Mesenteric fat pad (tissue), 1 donor: ENCODE measurements around the gene SKI. TPM values are rescaled to one million over a fixed set of nuclear protein-coding genes. Genes with fewer than 3 reads are reported as not detected.
"Not testable (repeated sequence)": the region's sequence is repeated elsewhere in the genome, so short reads cannot be mapped to it uniquely, and the experiment has no call there.

Experiments used
- DNase-seq: peaks from one replicate; pipeline ENCODE4 v3.0.0-alpha.2; 2020; ENCODE audit warnings: low spot score
- total RNA-seq: library from RNA; stranded (reverse); fragmentation: NEBNext Ultra II Directional; extraction: Animal tissue kit (Norgen Biotek cat#: 25700); gene quantifications from one replicate; pipeline ENCODE4 v1.2.1, GENCODE V29; 2021
- donor health status: DM: yes; HTN: yes; CAD: no.

SKI gene
- total RNA-seq, 1 donor from 2014 or later = 101 TPM

GRCh38 chr1:2290595-2291510, 62.7 kb downstream of the SKI start:
- DNase-seq = no peak

GRCh38 chr1:2291577-2291976, 63.5 kb downstream of the SKI start:
- DNase-seq = no peak

- DNase-seq = no peak
Measured at GRCh38 chr1:2292725-2293450, 64.8 kb downstream of the SKI start.

DNA sequence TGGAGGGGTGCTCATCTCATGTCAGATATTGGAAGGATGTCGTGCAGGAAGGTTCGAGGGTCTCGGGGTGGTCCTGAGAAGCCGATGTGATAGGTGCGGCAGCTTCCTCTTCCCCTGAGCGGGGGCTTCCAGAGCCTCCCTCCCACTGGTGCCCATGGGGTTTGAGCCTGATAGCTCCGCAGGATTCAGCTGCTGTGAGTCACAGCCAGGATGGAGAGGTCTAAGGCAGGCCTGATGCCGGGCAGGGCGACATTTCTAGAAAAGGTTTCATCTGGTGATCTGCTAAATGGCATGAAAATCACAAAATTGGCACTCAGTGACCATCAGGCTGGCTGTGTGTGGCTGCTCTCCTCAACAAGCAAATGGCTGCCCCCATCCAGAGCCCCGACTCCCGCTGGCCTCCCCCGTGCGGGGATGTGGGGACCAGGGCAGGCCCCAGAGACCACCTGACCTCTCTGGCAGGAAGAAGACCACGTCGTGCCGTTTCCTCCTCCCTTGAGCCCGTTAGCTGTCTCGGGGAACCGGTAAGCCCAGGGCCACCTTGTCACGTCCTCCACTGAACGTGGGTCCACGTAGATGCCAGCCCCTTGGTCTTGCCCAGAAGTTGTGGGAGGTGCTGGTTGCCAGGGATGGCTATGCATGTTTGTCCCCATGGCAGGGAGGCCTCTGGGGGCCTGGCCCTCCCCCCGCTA, 66.1 kb downstream of the SKI start:
- DNase-seq = no peak

DNA sequence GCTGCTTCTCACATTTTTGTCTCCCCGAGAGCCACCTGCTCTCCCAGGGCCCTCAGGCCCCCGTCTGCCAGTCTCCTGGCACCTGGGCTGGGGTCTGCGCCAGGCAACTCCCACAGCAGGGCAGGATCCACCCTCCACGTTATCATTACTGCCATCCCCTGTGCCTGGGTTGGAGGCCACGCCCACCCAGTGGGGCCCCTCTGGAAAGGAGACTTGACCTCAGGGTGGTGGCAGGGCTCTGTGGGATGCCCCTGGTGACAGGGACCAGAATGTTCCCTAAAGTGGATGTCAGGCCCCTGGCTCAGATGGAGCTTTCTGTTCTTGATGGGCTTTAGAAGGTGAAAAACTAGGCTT, 66.6 kb downstream of the SKI start:
- DNase-seq = no peak

GRCh38 chr1:2295526-2295925, 67.4 kb downstream of the SKI start:
- DNase-seq = no peak

DNA sequence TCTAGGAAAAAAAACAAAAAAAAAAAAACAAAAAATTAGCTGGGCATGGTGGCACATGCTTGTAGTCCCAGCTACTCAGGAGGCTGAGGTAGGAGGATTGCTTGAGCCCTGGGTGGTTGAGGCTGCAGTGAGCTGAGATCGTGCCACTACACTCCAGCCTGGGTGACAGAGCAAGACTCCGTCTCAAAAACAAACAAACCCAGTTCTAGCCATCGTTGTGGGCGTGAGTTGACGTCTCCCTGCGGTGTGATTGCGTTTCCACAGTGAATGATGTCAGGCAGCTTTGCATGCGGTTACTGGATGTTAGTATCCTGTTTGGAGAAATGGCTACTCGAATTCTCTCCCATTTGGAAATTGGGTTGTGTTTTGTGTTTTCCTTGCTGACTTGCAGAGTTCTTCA, 68.1 kb downstream of the SKI start:
- DNase-seq = not testable (repeated sequence)

DNA sequence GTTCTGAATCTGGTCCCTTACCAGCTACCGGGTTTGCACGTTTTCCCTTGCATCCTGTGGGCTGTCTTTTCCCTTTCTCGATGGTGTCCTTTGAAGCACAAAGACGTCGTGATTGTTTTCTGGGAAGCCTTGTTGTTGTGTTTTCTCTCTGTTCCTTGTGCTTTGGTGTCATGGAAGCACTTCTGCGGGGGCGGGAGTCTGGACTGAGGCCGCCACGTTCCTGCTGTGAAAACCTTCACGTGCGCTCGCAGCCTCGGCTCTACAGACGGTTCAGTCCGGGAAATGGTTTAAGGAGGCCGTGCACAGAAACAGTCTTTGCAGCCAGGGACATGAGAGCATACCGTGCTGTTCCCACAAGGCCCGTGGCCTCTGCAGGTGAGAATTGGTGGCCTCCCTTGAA, 68.5 kb downstream of the SKI start:
- no peak for DNase-seq

- no peak for DNase-seq
Measured at GRCh38 chr1:2297246-2298011, 69.3 kb downstream of the SKI start.

DNA sequence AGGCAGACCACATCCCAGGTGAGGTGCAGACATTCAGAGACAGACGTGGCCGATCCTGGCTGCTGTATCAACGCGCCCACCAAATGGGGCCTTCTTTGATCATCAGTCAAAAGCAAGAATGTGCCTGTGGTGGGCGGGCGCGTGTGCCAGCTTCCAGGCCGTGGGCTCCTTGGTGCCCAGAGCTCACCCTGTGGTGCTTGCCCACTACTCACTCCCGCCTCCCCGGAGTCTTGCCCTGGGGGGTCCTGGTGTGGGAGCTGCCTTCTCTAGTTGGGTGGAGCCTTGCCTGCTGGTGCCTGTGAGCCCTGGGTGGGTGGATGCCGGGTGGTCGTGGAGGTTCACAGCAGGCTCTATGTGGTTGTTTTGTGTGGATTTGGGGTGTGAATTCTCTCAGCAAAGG, 70.6 kb downstream of the SKI start:
- no peak for DNase-seq

DNA sequence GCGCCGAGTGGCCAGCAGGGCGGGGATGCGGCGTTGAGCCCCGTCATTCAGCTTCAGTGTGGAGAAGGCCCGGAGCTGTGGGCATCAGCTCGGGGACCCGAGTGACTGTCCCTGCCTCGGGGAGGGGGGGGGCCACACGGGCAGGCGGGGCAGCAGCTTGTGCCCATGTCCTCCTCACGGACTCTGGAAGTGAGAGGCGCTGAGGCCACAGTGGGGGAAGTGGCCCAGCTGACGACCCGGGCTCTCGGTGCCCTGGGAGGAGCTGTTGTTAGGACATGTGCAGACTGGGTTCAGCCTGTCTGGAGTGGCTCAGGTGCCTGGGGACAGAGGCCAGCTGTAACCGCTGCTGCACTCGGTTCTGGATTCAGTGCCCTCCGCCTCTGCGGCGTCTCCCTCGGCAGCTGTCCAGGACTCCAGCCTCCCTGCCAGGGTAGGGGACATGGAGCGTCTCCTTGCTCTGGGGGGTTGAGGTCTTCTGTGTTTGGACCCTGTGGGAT, 71.1 kb downstream of the SKI start:
- DNase-seq = no peak

DNA sequence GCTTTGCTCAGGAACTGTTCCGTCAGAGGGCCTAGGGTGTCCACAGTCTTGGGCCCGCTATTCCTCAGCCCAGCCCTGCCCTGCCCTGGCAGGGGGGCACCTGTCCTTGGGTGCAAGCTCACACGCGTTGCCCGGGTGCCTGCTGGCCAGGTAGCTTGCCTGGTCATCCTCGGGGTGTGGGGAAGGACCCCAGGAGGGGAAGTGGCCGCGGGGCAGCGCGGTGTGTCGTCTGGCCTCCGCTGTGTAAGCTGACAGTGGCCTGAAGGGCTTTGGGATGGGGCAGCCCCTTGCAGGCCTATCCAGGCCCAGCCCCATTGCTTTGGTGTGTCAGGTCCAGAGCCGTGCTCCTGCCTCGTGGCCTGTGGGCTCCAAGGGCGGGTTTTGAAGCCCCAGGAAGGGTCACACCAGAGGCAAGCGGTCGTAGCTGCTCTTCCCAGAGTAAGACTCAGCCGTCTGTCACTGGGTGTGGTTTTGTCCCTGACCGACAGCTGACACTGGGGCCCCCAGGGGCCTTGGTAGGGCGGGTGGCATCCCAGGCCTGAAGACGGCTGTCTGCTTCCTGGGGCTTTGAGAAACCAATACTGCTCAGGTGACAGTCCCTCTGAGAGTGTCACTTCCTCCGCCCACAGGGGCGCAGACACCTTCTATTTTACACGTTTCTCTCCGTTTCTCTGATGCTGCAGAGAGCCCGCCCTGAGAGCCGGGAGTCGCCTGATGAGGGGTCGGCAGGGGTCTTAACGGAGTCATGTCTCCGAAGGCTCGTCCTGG, 72.1 kb downstream of the SKI start:
- DNase-seq = no peak

- peak; percentile 95 for DNase-seq
Measured at GRCh38 chr1:2300851-2301606, 72.9 kb downstream of the SKI start.

DNA sequence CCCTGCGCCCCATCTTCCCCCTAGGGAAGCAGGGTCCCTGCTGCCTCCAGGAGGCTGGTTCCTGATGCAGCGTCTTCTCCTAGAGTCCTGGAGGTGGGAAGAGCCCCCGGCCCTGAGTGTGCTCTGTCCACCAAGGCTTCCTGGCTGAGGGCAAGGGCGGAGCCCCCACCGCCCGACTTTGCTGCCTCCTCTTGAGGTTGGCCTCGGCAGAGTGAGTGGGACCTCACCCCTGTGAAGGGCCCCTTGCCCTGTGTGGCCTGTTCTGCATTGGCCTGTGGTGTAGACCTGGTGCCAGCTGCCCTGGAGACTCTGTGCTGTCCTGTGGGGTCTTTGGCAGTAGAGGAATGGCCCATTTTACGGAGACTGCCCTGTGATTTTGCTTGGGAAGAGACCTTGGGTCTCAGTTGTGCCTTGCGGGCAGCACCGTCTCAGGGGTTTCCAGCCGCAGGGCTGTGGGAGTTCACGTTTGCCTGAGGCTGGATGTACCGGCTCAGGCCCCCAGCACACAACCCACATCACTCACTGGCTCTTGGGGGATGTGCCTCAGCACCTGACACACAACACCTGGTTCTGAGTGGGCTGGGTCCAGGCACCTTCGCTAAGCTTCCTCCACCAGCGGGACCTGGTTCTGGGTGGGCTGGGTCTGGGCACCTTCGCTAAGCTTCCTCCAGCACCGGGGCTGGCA, 73.6 kb downstream of the SKI start:
- no peak for DNase-seq

DNA sequence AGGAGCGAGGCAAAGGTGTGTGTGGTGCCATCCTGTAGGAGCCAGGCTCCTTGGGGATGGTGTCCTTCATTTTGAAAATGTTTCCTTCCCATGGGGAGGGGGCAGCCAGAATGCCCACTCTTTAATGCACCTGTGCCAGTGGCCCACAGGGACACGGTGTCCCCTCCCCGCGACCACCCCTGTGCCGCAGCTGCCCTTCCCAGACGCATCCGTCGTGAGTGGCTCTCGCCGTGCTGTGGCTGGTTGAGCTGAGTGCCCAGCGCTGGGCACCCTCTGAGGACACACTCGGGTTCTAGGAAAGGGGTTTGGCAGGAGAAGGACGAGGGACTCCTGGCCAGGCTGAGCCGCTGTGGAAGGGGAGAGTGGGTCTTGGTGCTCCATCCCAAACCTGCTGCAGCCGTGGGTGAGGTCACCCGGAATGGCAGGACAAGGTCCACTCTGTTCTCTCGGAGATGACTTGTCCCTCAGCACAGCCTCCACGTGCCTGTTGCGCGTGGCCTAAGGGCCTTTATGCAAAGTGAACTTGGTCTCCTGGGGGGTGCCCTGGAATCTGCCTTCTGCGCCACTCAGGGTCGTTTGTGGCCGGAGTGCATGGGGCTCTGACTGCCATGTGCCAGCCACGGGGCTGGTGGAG, 74.3 kb downstream of the SKI start:
- DNase-seq = no peak

GRCh38 chr1:2303016-2303775, 75.1 kb downstream of the SKI start:
- no peak for DNase-seq

DNA sequence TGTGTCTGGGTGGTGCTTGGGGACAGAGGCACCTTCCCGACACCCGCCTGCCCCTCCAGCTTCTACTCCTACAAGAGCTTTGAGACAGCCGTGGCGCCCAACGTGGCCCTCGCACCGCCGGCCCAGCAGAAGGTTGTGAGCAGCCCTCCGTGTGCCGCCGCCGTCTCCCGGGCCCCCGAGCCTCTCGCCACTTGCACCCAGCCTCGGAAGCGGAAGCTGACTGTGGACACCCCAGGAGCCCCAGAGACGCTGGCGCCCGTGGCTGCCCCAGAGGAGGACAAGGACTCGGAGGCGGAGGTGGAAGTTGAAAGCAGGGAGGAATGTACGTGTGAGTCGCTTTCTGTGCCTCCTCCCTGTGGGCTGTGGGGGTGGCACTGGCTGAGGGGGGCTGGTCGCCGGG, 75.7 kb downstream of the SKI start:
- no peak for DNase-seq

GRCh38 chr1:2304282-2304681, 76.2 kb downstream of the SKI start:
- DNase-seq = no peak
